Mucosa of descending colon (tissue), 3 donors: ENCODE measurements around the gene RWDD3. TPM values are rescaled to one million over a fixed set of nuclear protein-coding genes. Genes with fewer than 3 reads are reported as not detected.

Experiments
- ATAC-seq: fragments of 200-7000 bp; cut with Tn5 transposase; one replicate; pipeline ENCODE4 v1.9.1; 2020; ENCODE audit warnings: mild to moderate bottlenecking, moderate library complexity
- DNase-seq, 3 donors: peaks; one replicate each; pipeline ENCODE4 v3.0.0-alpha.2; 2020
- H3K36me3 ChIP-seq: fragments of 200-600 bp; one replicate; pipeline ENCODE4 v1.8.0; 2021; ENCODE audit warnings: low read depth, mild to moderate bottlenecking
- H3K4me1 ChIP-seq: fragments of 200-600 bp; one replicate; pipeline ENCODE4 v1.8.0; 2021; ENCODE audit warnings: low read depth, mild to moderate bottlenecking
- H3K4me3 ChIP-seq: fragments of 200-600 bp; one replicate; pipeline ENCODE4 v1.8.0; 2021; ENCODE audit warnings: mild to moderate bottlenecking
- H3K9me3 ChIP-seq: fragments of 200-600 bp; one replicate; pipeline ENCODE4 v1.8.0; 2021; ENCODE audit warnings: mild to moderate bottlenecking
- CTCF ChIP-seq: fragments of 200-600 bp; IDR thresholded peaks from one replicate; pipeline ENCODE4 v1.8.0; 2022; ENCODE audit warnings: antibody characterized with exemption, mild to moderate bottlenecking
- intact Hi-C, 2 donors: fragments of 100-400 bp; cut with DNase I in 1 of 2; cut with micrococcal nuclease in 1 of 2; formaldehyde crosslinking; loops; one replicate each; pipeline versions ENCODE4 v1.11.0 to v1.11.1; 2022; cut with DNase I, micrococcal nuclease
- total RNA-seq, 3 donors: library from RNA; stranded (reverse); fragmentation: NEBNext Ultra II Directional in 2 of 3; extraction: Animal tissue kit (Norgen Biotek cat#: 25700) in 2 of 3; gene quantifications; one replicate each; pipeline versions ENCODE4 v1.2.1 to v1.2.4, GENCODE V29; 2021 to 2023
- donor health status: DM: no; HTN: no; CAD: no; lungs with moderate emphysema.
- donor health status: DM: no; HTN: no; CAD: no.
- donor health status: DM: no; HTN: yes; CAD: no.

Gene RWDD3
- total RNA-seq, 3 donors from 2014 or later = 14.2 to 16.9 (median 15.5) TPM

- intact Hi-C loops = no loop called here
- H3K4me3 ChIP-seq = no peak overlapping the region
- TF ChIP-seq CTCF = no peak
Observed at GRCh38 chr1:95222629-95223028, 11.4 kb upstream of the RWDD3 start.

GRCh38 chr1:95223110-95223509 lies 10.9 kb upstream of the RWDD3 start:
- ATAC-seq = peak; percentile 88
- Histone ChIP-seq H3K36me3 (no peaks in the 10 kb centered on the region), H3K4me1 (peaks cover 9% of the 10 kb centered on the region), H3K4me3 (no peak overlapping the region), H3K9me3 (no peaks in the 10 kb centered on the region)
- intact Hi-C loops = no loop called here
- DNase-seq = no peak
- no peak for TF ChIP-seq CTCF

More at GRCh38 chr1:95222629-95223028, 11.4 kb upstream of the RWDD3 start:
- H3K4me1 ChIP-seq = peaks cover 9% of the 10 kb centered on the region
- no peaks in the 10 kb centered on the region for H3K9me3 ChIP-seq
- no peak for DNase-seq
- ATAC-seq = peak; percentile 60
- H3K36me3 ChIP-seq = no peaks in the 10 kb centered on the region

GRCh38 chr1:95226781-95227660 lies 7.0 kb upstream of the RWDD3 start:
- Histone ChIP-seq H3K36me3 (no peaks in the 10 kb centered on the region), H3K9me3 (no peaks in the 10 kb centered on the region), H3K4me1 (peaks cover 9% of the 10 kb centered on the region), H3K4me3 (no peak overlapping the region)
- intact Hi-C loops = no loop called here
- TF ChIP-seq CTCF = no peak
- DNase-seq (no peak), ATAC-seq (no peak)

GRCh38 chr1:95229037-95229436 lies 5.0 kb upstream of the RWDD3 start:
- no peak for ATAC-seq
- Histone ChIP-seq H3K9me3 (no peaks in the 10 kb centered on the region), H3K4me1 (peaks cover 10% of the 10 kb centered on the region), H3K4me3 (no peak overlapping the region), H3K36me3 (no peaks in the 10 kb centered on the region)
- TF ChIP-seq CTCF = no peak
- intact Hi-C loops = no loop called here
- DNase-seq = no peak

GRCh38 chr1:95229706-95230105 lies 4.3 kb upstream of the RWDD3 start:
- Histone ChIP-seq H3K36me3 (no peaks in the 10 kb centered on the region), H3K4me3 (no peak overlapping the region), H3K4me1 (peaks cover 10% of the 10 kb centered on the region), H3K9me3 (no peaks in the 10 kb centered on the region)
- no peak for ATAC-seq
- TF ChIP-seq CTCF = no peak
- DNase-seq = no peak
- intact Hi-C loops = loop anchor here in 1 of 2 donors (10.0 kb wide), 2 partner anchors 145 to 375 kb away; no protein-coding TSS in a partner anchor
